ENCODE results near the gene GLA. TPM values are rescaled to one million over a fixed set of nuclear protein-coding genes. Genes with fewer than 3 reads are reported as not detected.

The GLA gene
- total and polyA plus RNA-seq, 2 of the 8 experiments (the other 6 are each of a cell fraction or from before 2014, with no cell fraction given) = 33.6 to 47.3 TPM

DNA sequence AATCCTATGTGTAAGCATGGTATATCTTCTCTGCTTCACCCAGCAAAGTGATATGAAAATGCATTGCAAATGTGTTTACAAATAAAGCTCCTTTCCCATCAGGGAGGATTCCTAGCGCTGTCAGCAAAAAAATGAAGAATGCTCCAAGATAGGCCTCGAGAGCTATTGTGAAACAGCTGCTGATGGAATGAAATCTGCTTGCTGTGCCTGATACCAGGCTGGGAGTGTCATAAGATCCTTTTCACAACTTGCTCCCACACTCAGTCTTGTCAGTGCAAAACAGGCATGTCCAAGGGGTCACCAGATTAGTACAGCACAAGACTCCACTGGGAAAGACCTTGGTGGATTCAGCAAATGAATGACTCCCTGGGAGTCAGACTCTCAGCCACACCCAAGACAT is 34.4 kb upstream of the GLA start (continued):
- TF ChIP-seq RXRA (IDR thresholded peaks at IDR 0.05; ENCODE audit: insufficient read depth, low read depth, low read length) = no peak
